PC-9 (cell line): ENCODE data around the gene EDEM2.

Source experiments
- EZH2 ChIP-seq: fragments of 200-600 bp; sonication (generic); IDR thresholded peaks from 2 replicates; pipeline ENCODE4 v1.8.0; 2017; ENCODE audit warnings: antibody characterized with exemption, low read depth
- TF ChIP-seq, protein P1 (sequence below): fragments of 200-600 bp; sonication (generic); conservative IDR thresholded peaks from 2 replicates; pipeline ENCODE4 v1.6.1; 2017; ENCODE audit warnings: mixed run types, antibody characterized with exemption, mild to moderate bottlenecking, moderate library complexity

DNA sequence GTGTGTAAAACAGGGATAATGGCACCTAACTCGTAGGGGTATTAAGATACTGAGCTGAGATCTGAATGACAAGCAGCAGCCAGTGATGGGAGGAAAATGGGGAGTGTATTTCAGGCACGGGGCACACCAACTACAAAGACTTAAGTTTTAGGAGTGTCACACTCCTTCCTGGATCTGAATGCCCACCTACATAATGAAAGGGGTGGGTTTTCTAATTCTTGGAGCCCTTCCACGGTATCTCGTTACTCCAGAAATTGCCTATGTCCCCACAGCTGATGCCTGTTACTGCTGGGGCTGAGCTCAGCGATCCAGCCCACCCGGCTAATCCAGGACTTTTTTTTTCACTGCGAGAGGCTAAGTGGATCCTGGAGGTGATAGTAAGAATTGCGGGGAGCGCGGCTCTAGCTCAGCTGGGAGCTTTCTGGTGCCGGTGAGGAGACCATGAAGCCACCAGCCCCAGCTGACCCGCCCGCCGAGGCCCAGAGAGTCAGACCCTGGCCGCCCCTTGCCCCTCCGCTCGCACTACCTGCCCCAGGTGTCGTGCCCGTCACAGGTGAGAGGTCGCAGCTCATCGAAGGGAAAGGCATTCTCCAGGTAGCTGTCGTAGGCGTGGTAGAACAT is 727 bp downstream of the EDEM2 start:
- TF ChIP-seq, protein P1, sequence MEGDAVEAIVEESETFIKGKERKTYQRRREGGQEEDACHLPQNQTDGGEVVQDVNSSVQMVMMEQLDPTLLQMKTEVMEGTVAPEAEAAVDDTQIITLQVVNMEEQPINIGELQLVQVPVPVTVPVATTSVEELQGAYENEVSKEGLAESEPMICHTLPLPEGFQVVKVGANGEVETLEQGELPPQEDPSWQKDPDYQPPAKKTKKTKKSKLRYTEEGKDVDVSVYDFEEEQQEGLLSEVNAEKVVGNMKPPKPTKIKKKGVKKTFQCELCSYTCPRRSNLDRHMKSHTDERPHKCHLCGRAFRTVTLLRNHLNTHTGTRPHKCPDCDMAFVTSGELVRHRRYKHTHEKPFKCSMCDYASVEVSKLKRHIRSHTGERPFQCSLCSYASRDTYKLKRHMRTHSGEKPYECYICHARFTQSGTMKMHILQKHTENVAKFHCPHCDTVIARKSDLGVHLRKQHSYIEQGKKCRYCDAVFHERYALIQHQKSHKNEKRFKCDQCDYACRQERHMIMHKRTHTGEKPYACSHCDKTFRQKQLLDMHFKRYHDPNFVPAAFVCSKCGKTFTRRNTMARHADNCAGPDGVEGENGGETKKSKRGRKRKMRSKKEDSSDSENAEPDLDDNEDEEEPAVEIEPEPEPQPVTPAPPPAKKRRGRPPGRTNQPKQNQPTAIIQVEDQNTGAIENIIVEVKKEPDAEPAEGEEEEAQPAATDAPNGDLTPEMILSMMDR = no peak
- no peak for TF ChIP-seq EZH2
